Forelimb muscle (tissue), 1 donor: ENCODE data around the gene CNTNAP4. TPM values are rescaled to one million over a fixed set of nuclear protein-coding genes. Genes with fewer than 3 reads are reported as not detected.

ENCODE experiments used
- DNase-seq: peaks from one replicate; pipeline ENCODE4 v3.0.0-alpha.2; 2013; ENCODE audit warnings: low read depth
- polyA plus RNA-seq: library from polyadenylated mRNA; unstranded; fragments of 120-200 nt; gene quantifications from one replicate; pipeline ENCODE4 v1.2.1, GENCODE V29; 2013; ENCODE audit not compliant: insufficient read length

The CNTNAP4 gene
- polyA plus RNA-seq: 9.6 TPM

DNA sequence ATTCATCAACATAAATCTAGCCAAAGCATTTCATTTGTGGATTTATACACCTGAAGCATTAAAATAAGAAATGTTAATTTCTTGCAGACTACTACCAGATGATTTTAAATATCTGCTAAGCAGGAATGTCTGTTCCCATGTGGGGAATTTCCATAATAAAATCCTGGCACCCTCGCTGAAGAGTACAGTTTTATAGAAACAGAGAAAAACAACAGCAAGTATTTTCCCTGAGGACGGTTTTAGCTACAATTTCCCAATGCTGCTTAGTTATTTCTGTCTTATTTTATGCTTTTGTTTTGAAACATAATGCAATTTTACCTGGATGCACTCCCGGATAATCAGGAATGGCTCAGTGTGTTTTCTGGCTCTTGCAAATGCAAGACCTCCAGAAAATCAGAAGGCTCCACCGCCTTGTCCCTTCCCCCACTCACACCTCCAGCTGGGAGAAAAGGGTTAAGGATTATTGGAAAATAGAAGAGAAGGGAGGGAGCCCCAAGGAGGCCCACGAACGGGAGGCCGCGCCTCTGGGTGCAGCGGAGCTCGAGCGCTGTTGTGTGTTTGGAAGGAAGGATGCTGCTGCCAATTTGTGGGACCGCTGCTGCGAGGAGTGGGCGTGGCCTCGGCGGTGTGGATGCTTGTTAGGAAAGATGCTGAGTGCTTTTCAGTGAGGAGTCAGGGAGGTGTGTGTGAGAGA, at the start of gene CNTNAP4:
Gene CNTNAP4 (plus strand): TSS at position 657 of the 694 bp plus-strand sequence. CDS start 262 bp downstream, outside the sequence.
- peak; percentile 73 for DNase-seq

DNA sequence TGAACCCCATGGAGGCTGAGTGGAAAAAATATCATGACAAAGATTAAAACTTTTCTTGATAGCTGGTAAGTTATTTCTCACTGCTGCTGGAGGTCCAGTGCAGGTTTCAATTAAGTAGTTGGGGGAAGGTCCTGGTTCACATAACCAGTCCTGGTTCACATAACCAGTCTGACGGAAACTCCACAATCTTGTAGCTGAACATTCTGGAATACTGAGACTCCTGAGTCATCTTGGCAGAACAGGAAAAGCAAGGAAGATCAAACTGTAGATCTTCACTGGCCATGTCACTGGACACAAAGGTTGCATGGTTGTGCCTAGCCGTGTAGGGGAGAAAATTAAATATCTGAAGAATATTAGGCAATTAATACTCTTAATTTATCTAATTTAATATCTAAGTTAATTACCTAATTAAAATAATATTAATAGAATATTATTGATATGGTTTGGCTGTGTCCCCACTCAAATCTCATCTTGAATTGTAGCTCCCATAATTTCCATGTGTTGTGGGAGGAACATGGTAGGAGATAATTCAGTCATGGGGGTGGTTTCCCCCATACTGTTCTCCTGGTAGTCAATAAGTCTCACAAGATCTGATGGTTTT, 48.6 kb upstream of the CNTNAP4 start:
- DNase-seq: no peak

DNA sequence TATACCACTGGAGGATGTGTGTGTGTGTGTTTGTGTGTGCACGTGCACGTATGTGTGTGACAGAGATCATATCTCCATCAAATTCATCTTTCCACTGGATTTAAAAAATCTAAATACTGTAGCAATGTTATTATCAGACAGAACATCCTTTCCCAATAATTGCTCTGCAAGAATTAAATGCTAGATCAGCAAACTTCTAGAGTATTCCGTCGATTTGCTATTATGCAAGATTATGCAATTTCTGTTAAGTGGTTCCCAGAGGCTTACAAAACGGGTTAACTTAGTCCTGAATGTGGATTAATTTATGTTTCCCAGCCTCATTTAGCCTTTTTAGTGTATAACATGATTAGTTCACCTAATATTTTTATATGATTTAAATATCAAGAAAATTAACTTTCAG, 44.5 kb upstream of the CNTNAP4 start:
- DNase-seq: no peak

GRCh38 chr16:76235025-76235424, 42.2 kb upstream of the CNTNAP4 start:
- DNase-seq: no peak

- no peak for DNase-seq
These were observed 41.8 kb upstream of the CNTNAP4 start for GRCh38 chr16:76235426-76235825.

DNA sequence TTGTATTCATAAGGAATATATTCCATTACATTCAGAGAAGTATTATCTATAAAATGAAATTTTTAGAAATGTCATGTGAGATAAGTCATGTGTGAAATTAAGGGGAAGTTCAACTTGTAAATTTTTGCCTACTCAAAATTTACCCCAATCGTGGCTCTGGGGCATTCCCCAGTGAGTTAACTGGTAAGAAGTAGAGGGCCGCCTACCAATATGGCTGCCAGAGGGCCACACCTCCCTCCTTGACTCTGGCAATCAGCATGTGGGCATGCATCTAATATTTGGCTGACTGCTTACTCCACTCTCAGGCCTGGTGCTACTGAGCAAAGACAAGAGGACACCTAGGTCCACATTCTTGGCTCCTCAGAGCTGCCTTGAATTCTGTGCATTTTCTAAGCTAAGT, 39.7 kb upstream of the CNTNAP4 start:
- no peak for DNase-seq

DNA sequence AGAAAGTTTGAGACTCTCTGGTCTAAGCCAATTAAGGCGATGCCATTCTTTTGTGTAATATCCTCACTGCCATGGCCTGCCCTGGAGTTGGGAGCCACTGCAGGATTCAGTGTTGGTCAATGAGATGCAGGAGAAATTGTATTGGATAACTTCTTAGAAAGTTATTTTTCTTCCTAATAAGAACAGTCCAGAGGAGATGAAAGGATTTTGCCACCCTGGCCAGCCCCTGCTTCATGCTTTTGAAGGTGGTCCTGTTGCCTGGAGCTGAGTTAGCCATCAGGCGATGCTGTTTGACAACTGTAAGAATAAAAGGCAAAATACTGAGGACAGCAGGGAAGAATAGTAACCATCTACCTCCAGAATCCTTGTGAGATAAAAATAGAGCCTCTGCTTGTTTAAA, 35.4 kb upstream of the CNTNAP4 start:
- DNase-seq: no peak

DNA sequence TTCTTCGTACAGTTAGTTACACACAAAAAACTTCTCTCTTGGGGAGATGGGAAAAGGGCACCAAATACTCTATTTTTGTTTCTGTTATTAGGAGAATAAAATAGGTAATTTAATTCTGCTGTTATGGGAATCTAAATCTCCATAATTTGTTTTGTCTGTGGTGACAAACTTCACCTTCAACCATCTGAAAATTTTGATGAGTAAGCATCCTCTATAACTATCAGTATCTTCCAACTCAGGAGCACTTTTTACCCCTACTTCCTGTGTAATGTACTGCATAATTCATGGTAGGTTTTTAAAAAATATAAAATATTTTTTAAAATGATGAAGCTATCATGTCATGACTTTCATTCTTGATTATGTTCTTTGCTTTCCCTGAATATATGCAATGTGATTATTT, 33.6 kb upstream of the CNTNAP4 start:
- no peak for DNase-seq

GRCh38 chr16:76246587-76246986, 30.6 kb upstream of the CNTNAP4 start:
- DNase-seq: no peak

DNA sequence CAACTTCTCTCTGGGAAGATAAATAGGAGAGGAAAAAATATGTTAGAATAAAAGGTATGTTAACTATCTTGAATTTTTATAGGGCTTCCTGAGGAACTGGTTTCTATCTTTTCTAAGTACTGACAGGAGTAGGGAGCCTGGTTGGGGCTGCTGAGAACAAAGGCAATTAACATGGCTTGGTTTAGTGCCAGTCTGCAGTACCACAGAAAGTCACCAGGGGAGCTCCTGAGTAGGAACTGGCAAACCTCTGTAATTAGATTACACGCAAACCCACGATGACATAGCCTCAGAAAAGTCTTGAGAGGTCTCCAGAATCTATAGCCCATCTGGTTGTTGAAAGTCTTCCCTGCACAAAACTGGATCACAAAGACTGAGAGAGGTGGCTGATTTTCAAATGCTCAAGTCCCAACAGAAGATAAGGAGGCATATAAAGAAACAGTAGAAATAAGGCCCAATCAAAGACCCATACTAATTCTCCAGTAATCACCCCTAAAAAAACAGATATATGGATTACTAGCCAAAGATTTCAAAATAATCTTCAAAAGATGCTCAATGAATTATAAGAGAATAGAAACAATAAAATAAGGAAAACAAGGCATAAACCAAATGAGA, 11.7 kb upstream of the CNTNAP4 start:
- DNase-seq: no peak

DNA sequence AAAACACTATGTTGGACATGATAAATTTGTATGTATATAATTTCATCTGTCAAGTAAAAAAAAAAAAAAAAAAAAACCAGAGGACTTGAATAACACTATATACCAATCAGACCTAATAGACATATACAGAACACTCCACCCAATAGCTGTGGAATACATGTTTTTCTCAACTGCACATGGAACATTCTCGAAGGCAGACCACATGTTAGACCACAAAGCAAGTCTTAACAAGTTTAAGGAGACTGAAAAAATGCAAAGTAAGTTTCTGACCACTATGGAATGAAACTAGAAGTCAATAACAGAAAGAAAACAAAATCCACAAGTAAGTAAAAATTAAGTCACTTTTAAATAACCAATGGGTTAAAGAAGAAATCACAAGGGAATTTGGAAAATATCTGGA, 8.4 kb upstream of the CNTNAP4 start:
- no peak for DNase-seq

GRCh38 chr16:76277460-76278030, 344 bp downstream of the CNTNAP4 start:
- DNase-seq: no peak

- no peak for DNase-seq
These were observed 885 bp downstream of the CNTNAP4 start for GRCh38 chr16:76278086-76278485.

DNA sequence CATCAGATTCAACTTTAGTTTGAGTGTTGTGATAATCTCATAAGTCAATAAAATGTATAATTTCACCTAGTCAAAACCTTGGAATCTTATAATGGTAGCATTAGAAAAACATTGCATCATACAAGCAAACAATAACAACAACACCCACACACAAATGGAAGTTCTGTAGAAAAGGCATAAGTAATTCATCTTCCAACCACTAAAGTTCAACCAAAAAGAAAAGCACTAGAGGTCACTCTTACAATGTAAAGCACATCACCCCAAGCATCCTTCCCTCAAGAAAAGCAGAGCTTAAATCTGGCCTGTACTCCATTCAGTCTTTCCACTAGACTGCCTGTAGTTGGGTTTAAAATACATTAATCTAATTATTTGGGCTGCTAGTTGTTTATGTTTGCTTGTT, 1.8 kb downstream of the CNTNAP4 start:
- peak; percentile 41 for DNase-seq

DNA sequence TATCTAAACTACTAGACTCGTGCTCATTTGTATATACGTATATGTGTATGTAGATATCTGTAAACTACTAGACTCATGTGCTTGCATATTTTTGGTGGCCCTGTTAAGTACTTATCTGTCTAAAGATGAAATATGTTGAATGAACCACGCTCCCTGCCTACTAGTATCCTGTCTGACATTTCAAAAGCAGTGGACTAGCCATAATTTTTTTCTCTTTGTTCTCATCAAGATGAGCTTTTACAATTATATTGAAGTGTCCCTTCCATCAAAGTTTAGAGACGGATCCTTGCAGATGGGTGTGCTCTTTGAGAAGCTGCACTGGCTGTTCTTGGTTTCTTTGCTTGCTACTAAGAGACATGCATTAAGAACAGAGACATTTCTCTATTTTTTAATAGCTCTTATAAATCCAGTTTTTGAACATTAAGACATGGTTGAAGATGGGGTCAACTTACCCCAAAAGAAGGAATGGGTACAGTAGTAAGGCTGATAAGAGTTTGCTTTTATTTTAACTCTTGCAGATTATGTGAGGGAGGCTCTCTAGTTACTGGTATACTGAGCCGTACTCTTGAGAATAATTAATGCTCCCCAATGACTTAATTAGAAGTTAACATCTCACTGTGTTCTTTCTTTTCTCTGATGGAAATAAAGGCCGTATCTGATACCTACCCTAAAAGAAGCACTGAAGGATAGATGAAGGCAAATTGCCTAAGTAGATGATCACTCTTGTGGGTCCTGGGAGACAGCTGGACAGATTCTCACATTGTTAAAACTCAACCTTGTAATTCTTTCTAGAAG, 3.4 kb downstream of the CNTNAP4 start:
- no peak for DNase-seq

DNA sequence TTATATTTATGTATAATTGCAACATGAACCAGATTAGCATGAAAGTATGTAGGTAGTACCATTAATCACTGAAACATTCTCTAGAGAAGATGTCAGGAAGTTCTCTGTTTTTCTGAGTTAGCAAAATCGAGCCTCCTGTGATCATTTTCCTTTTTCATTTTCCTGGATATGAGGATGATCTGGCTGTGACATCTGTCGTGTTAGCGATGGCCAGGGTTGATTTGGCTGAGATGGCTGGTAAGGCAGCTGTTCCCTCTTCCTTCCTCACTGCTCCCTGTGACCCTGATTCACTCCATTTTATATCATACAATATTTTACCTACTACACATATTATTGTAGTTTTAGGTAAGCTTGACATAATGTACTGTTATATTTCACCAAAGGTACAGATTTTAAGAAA, 10.3 kb downstream of the CNTNAP4 start:
- no peak for DNase-seq

DNA sequence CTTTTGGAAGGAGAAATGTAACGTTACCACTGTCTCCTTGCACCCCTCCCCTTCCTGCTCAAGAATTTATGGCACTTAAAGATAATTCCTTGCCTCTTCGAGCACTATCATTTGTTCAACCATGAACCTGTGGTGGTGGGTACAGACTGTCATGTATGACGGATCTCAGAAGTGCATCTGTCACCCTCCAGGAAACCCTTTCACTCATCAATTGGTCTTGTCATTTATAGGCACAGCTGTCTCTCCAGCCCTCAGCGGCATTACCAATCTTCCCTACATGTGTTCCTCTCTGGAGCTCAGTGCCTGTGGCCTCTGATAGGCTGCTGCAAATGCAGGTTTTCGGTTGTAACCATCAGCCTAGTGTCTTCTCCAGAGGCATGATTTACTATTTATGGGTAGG, 15.0 kb downstream of the CNTNAP4 start:
- DNase-seq: no peak

DNA sequence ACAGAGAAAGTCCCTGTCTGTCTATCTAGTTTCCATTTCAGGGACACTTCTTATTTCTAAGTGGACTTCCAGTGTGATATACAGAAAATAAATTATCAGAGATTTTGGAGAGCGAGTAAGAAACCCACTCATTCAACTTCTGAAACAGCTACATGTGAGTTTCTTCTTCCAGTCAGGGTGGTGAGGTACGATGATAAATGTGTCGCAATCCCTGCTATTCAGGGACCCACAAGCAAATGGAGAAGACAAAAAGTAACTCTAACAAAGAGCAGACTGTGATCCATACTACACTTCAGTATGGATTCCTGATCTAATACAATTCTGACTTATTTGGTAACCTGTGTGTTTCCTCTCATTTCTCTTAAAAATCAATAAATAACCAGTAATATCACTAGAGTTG, 16.8 kb downstream of the CNTNAP4 start:
- DNase-seq: no peak

DNA sequence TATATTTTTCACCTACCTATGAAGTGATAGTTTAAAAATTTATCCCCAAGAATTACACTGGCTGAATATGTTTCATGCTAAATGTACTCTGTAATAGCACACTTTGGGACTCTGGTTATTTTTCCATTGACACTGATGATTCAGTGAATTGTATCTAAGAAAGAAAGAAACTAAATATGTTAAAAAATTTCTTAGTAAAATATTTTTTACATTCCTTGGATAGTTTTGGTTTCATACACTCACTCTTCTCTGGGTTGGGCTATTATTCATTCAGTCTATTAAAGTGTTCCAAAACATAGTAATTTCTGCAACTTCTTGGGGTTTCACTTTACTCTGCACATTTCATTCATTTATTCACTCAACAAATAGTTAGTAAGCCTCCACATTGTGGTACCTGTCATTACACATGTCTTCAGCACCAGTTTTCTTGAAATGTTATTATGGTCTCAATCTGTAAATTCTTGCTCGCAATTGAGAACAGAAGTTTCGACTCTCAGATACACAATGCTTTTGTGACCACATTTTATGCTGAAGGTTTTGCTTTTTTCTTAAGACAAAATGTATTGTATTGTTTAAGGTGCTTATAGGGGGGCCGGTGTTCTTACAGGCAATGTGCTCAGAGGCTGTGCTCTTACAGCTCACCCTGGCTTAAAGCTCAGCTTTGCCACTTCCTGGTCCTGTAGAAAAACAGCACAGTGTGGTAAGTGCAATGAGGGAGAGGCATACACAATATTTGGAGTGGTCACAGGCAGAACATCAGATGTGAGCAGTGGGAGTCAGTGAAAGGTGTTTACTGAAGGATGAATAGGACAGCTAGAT, 17.4 kb downstream of the CNTNAP4 start:
- no peak for DNase-seq

GRCh38 chr16:76297941-76298340, 20.7 kb downstream of the CNTNAP4 start:
- DNase-seq: no peak

- DNase-seq: no peak
These were observed 26.6 kb downstream of the CNTNAP4 start for GRCh38 chr16:76303637-76304314.
